Nephron progenitor cell (in vitro differentiated cells): ENCODE measurements around the gene NPBWR2.
A peak's percentile ranks its signal among the peaks of the same experiment; 100 is the strongest.
"Not testable (repeated sequence)": the region's sequence is repeated elsewhere in the genome, so short reads cannot be mapped to it uniquely, and the experiment has no call there.

Source experiments
- DNase-seq: peaks from one replicate; pipeline ENCODE4 v3.0.0; 2021
- H3K27ac Mint-ChIP-seq: 2 replicates; pipeline ENCODE4 v1.8.0; 2021; ENCODE audit warnings: mild to moderate bottlenecking, moderate library complexity, mixed read lengths
- H3K27me3 Mint-ChIP-seq: 2 replicates; pipeline ENCODE4 v1.8.0; 2021; ENCODE audit warnings: mild to moderate bottlenecking, low read depth, mixed read lengths; ENCODE audit not compliant: poor library complexity
- H3K36me3 Mint-ChIP-seq: 2 replicates; pipeline ENCODE4 v1.8.0; 2021; ENCODE audit warnings: low read depth, mixed read lengths
- H3K4me1 Mint-ChIP-seq: 2 replicates; pipeline ENCODE4 v1.8.0; 2021; ENCODE audit warnings: mixed read lengths
- H3K4me3 Mint-ChIP-seq: 2 replicates; pipeline ENCODE4 v1.8.0; 2021; ENCODE audit warnings: mild to moderate bottlenecking, moderate library complexity, mixed read lengths
- H3K9me3 Mint-ChIP-seq: 2 replicates; pipeline ENCODE4 v1.8.0; 2021; ENCODE audit warnings: mild to moderate bottlenecking, moderate library complexity, mixed read lengths
- TF ChIP-seq, protein P1 (sequence below): fragments of 200-600 bp; sonication (generic); IDR thresholded peaks from 2 replicates; pipeline ENCODE4 v1.5.0; 2021; ENCODE audit warnings: antibody characterized with exemption

Gene NPBWR2

DNA sequence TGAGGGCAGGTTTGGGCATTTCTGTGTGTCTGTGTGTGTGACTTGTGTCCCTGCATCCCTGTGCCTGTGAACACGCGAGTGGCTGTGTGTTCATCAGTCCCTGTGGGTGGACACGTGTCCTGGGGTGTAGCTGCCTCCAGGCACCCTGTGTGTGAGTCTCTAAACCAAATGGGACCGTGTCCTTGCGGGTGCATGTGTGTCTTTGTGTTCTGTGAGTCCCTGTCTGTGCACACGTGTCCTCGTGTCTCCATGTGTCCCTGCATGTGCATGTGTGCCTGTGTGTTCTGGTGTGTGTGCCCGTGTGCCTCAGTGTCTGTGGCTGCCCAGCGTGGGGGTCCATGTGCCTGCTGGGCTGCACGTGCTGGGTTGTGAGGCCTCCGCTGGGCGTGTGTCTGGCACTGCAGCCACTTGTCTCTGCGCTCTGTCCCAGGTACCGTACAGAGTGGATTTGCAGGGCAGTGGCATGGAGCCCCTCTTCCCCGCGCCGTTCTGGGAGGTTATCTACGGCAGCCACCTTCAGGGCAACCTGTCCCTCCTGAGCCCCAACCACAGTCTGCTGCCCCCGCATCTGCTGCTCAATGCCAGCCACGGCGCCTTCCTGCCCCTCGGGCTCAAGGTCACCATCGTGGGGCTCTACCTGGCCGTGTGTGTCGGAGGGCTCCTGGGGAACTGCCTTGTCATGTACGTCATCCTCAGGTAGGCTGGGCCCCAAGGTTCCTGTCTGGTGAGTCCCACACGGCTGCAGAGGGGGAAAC lies 14.9 kb downstream of the NPBWR2 start:
- TF ChIP-seq, protein P1, sequence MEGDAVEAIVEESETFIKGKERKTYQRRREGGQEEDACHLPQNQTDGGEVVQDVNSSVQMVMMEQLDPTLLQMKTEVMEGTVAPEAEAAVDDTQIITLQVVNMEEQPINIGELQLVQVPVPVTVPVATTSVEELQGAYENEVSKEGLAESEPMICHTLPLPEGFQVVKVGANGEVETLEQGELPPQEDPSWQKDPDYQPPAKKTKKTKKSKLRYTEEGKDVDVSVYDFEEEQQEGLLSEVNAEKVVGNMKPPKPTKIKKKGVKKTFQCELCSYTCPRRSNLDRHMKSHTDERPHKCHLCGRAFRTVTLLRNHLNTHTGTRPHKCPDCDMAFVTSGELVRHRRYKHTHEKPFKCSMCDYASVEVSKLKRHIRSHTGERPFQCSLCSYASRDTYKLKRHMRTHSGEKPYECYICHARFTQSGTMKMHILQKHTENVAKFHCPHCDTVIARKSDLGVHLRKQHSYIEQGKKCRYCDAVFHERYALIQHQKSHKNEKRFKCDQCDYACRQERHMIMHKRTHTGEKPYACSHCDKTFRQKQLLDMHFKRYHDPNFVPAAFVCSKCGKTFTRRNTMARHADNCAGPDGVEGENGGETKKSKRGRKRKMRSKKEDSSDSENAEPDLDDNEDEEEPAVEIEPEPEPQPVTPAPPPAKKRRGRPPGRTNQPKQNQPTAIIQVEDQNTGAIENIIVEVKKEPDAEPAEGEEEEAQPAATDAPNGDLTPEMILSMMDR: no peak
- Mint-ChIP-seq H3K9me3 (peaks cover 16% of the 10 kb centered on the region), H3K36me3 (peaks cover 6% of the 10 kb centered on the region), H3K4me3 (no peak overlapping the region), H3K27ac (no peak overlapping the region), H3K4me1 (peaks cover 6% of the 10 kb centered on the region), H3K27me3 (peaks cover 52% of the 10 kb centered on the region)
- no peak for DNase-seq

DNA sequence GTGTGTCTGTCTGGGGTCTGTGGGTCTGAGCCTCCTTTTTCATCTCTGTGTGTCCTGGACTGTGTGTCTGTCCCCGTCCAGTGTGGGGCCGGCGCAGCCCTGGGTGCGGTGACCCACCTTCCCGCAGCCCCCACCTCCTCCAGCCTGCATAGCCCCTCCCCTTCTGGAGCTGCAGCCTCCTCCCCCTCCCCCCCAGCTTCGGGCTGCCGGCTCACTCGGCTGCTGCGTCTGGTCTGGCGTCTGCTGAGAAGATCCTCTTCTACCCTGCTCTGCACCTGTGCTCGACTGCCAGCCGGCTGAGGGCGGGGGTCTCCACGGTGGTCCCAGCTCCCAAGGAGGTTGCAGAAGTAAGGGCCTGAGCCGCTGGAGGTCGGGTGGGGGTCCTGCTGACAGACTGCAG lies 15.6 kb downstream of the NPBWR2 start:
- Mint-ChIP-seq H3K27me3 (peaks cover 55% of the 10 kb centered on the region), H3K4me3 (no peak overlapping the region), H3K36me3 (peaks cover 3% of the 10 kb centered on the region), H3K27ac (peak overlapping the region; percentile 75), H3K4me1 (peaks cover 6% of the 10 kb centered on the region), H3K9me3 (peaks cover 14% of the 10 kb centered on the region)
- DNase-seq: peak; percentile 51
- TF ChIP-seq, protein P1: no peak

DNA sequence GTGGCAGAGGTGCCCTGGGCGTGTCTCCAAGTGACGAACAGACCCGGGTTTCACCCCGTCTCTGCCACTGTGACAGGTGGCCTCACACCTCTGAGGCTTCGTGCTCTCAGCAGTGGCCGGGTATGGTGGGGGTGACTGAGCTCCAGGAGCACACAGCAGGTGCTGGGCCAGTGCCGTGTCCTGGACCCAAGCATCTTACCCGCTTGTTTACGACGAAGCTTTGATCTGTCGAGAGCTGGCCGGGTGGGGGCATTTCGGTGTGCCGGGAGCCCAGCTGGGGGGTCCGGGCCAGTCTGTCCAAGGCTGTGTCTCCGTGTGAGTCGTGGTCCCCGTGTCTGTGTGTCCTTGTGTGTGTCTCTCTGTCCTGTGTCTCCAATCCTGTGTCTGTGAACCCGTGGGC lies 16.0 kb downstream of the NPBWR2 start:
- H3K4me3 Mint-ChIP-seq: no peak overlapping the region
- H3K27ac Mint-ChIP-seq: peak overlapping the region; percentile 75

DNA sequence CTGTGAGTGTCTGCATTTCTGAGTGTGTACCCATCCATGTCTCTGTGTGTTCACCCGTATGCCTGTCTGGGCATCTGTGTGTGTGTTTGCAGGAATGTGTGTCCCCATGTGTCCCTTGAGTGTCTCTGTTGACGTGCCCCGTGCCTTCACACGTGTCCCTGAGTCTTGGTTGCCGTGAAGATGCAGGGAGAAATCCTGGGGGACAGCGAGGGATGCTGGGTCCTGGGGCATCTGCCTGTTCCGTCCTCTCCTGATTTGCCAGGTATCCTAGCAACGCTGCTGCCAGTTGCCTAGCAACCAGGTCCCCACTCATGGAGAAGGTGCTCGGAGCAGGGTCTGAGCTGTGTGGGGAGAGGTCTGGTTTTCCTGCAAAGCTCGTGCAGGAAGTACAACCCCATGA lies 17.2 kb downstream of the NPBWR2 start:
- peaks cover 61% of the 10 kb centered on the region for H3K27me3 Mint-ChIP-seq
- H3K27ac Mint-ChIP-seq: no peak overlapping the region
- H3K4me3 Mint-ChIP-seq: no peak overlapping the region

More for the DNA sequence above, 16.0 kb downstream of the NPBWR2 start:
- peaks cover 6% of the 10 kb centered on the region for H3K4me1 Mint-ChIP-seq
- peaks cover 59% of the 10 kb centered on the region for H3K27me3 Mint-ChIP-seq
- TF ChIP-seq, protein P1: no peak
- peaks cover 15% of the 10 kb centered on the region for H3K9me3 Mint-ChIP-seq
- H3K36me3 Mint-ChIP-seq: no peaks in the 10 kb centered on the region
- DNase-seq: no peak

DNA sequence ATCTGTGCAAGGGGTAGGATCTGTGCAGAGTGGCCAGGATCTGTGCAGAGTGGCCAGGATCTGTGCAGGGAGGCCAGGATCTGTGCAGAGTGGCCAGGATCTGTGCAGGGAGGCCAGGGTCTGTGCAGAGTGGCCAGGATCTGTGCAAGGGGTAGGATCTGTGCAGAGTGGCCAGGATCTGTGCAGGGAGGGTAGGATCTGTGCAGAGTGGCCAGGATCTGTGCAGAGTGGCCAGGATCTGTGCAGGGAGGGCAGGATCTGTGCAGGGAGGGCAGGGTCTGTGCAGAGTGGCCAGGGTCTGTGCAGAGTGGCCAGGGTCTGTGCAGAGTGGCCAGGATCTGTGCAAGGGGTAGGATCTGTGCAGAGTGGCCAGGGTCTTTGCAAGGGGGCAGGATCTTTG lies 18.8 kb downstream of the NPBWR2 start:
- Mint-ChIP-seq H3K9me3 (peaks cover 16% of the 10 kb centered on the region), H3K4me1 (peaks cover 11% of the 10 kb centered on the region), H3K27me3 (peaks cover 73% of the 10 kb centered on the region)
- H3K4me3 Mint-ChIP-seq, DNase-seq, H3K27ac Mint-ChIP-seq, H3K36me3 Mint-ChIP-seq: not testable (repeated sequence)

More for the DNA sequence above, 17.2 kb downstream of the NPBWR2 start:
- TF ChIP-seq, protein P1: no peak
- H3K9me3 Mint-ChIP-seq: peaks cover 16% of the 10 kb centered on the region
- H3K4me1 Mint-ChIP-seq: peaks cover 6% of the 10 kb centered on the region
- DNase-seq: no peak
- H3K36me3 Mint-ChIP-seq: no peaks in the 10 kb centered on the region

DNA sequence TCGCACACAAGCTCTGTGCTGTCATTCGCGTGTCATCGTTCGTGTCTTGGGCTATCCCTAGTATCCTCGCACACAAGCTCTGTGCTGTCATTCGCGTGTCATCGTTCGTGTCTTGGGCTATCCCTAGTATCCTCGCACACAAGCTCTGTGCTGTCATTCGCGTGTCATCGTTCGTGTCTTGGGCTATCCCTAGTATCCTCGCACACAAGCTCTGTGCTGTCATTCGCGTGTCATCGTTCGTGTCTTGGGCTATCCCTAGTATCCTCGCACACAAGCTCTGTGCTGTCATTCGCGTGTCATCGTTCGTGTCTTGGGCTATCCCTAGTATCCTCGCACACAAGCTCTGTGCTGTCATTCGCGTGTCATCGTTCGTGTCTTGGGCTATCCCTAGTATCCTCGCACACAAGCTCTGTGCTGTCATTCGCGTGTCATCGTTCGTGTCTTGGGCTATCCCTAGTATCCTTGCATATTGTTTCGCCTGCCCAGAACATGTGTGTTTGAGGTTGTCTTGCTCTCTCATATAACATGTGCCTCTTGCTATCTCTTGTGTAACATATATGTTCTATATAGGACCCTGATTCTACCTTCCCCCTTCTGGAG lies 20.0 kb downstream of the NPBWR2 start:
- not testable (repeated sequence) for H3K27ac Mint-ChIP-seq, H3K36me3 Mint-ChIP-seq, H3K4me3 Mint-ChIP-seq, DNase-seq
- Mint-ChIP-seq H3K27me3 (peaks cover 79% of the 10 kb centered on the region), H3K4me1 (peaks cover 13% of the 10 kb centered on the region), H3K9me3 (peaks cover 16% of the 10 kb centered on the region)

DNA sequence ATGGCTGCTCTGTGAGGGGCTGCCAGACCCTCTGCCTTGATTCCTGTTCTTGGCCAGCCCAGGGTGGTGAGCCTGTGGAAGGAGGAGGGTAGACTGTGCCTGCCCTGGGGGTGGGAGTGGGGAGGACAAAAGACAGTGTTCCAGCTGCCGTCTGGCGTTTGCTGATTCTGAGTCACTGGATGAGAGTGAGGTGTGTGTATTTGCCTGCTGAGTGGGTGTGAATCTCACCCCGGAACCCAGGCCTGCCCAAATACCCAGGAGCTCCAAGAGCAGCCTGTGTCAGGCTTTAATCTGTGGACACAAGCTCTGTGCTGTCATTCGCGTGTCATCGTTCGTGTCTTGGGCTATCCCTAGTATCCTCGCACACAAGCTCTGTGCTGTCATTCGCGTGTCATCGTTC lies 20.6 kb downstream of the NPBWR2 start:
- no peak overlapping the region for H3K27ac Mint-ChIP-seq
- no peak for DNase-seq
- H3K4me1 Mint-ChIP-seq: peaks cover 15% of the 10 kb centered on the region
- TF ChIP-seq, protein P1: no peak
- H3K27me3 Mint-ChIP-seq: peaks cover 81% of the 10 kb centered on the region
- H3K9me3 Mint-ChIP-seq: peaks cover 16% of the 10 kb centered on the region
- no peak overlapping the region for H3K4me3 Mint-ChIP-seq
- H3K36me3 Mint-ChIP-seq: no peaks in the 10 kb centered on the region
